Ovary (tissue), 9 donors: ENCODE measurements around the gene AKT3. TPM values are rescaled to one million over a fixed set of nuclear protein-coding genes. Genes with fewer than 3 reads are reported as not detected.

ENCODE experiments used
- DNase-seq, 5 donors: peaks; one replicate each; pipeline ENCODE4 v3.0.0-alpha.2; 2019 to 2020
- H3K27ac ChIP-seq, 2 donors: fragments of 200-600 bp; one replicate each; pipeline versions ENCODE4 v1.5.1 to v1.8.0; 2019 to 2022
- H3K27me3 ChIP-seq: fragments of 200-600 bp; one replicate; pipeline ENCODE4 v1.8.0; 2022
- H3K36me3 ChIP-seq: fragments of 200-600 bp; sonication (generic); one replicate; pipeline ENCODE4 v1.5.1; 2019
- H3K4me1 ChIP-seq: one replicate; pipeline ENCODE4 v1.8.1; 2013; ENCODE audit warnings: mild to moderate bottlenecking, moderate library complexity; ENCODE audit not compliant: insufficient read depth
- H3K4me3 ChIP-seq: fragments of 200-600 bp; sonication (generic); one replicate; pipeline ENCODE4 v1.5.1; 2017
- H3K9me3 ChIP-seq, 2 donors: fragments of 200-600 bp in 1 of 2; sonication (generic) in 1 of 2; one replicate each; pipeline versions ENCODE4 v1.5.1 to v1.8.1; 2013 to 2019; ENCODE audit warnings: mild to moderate bottlenecking in 1 of 2, moderate library complexity in 1 of 2
- EP300 ChIP-seq: sonication (generic); formaldehyde crosslinking; IDR thresholded peaks from one replicate; pipeline ENCODE4 v1.6.1; 2017; ENCODE audit warnings: antibody characterized with exemption
- POLR2A ChIP-seq: fragments of 450-650 bp; IDR thresholded peaks from one replicate; pipeline ENCODE4 v1.6.1; 2017; ENCODE audit warnings: antibody characterized with exemption, mild to moderate bottlenecking, moderate library complexity
- WGBS, 3 donors: extraction: QIAGEN DNeasy Blood & Tissue Kit in 1 of 3; methylation state at CpG; one replicate each; pipeline versions ENCODE4 v1.1.5 to v1.1.7; 2013 to 2017; 5-methylcytosine and 5-hydroxymethylcytosine counted together
- intact Hi-C, 4 donors: fragments of 100-400 bp; cut with DNase I; formaldehyde crosslinking; loops; one replicate each; pipeline versions ENCODE4 v1.11.0 to v1.15.1; 2022 to 2023
- polyA plus RNA-seq, 2 donors: library from polyadenylated mRNA; stranded (reverse); fragments of 200-250 nt in 1 of 2; fragments of 350-450 nt in 1 of 2; fragmentation: Illumina TruSeq in 1 of 2; extraction: RNeasy Lipid Tissue Mini Kit (QIAGEN cat#74804) in 1 of 2; gene quantifications; one replicate each; pipeline ENCODE4 v1.2.3, GENCODE V29; 2013 to 2014
- total RNA-seq, 7 donors: library from RNA; depleted of rRNA in 2 of 7; stranded (reverse); fragments of >200 nt in 2 of 7; fragmentation: NEBNext Ultra II Directional in 3 of 7; extraction: Animal tissue kit (Norgen Biotek cat#: 25700) in 3 of 7; gene quantifications; one replicate each; pipeline versions ENCODE4 v1.1.0 to v1.2.4, GENCODE V29; 2016 to 2023
- TF ChIP-seq, protein P1 (sequence below), 3 donors: fragments of 450-650 bp in 2 of 3; fragments of 200-600 bp in 1 of 3; IDR thresholded peaks; one replicate each; pipeline versions ENCODE4 v1.5.1 to v1.8.0; 2016 to 2022; ENCODE audit warnings: antibody characterized with exemption in 3 of 3, mild to moderate bottlenecking in 1 of 3
- donor health status: DM: no; HTN: no; CAD: no; lungs with moderate emphysema.
- donor health status: DM: no; HTN: no; CAD: no.
- donor health status: Bipolar disorder and iron deficiency.
- donor health status: DM: yes; HTN: yes; CAD: no.
- donor health status: DM: no; HTN: no; CAD: no.
- donor health status: DM: yes; HTN: yes; CAD: no.

The AKT3 gene
- total and polyA plus RNA-seq, 9 donors: 27.2 to 202 (median 111) TPM

DNA sequence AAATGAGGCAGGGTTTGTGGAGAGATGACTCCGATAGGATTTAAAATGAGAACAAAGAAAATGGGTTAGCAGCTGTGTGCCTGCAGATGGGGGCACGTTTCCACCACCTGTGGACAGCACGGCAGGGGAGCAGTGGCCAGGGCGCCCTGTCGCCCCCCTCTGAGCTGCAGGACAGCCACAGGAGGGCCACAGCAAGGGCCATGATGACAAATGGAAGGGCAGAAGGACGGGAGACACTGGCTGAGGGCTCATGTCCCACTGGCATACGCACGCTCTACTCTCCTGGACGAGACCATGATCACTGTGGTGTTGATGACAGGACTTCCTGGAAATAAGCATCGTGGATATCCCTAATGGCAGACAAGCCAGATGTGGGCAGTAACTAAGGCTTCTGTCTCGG lies 353.2 kb downstream of the AKT3 start:
- Histone ChIP-seq H3K27ac (no peak overlapping the region), H3K27me3 (no peaks in the 10 kb centered on the region), H3K4me1 (no peaks in the 10 kb centered on the region), H3K36me3 (no peaks in the 10 kb centered on the region), H3K9me3 (no peaks in the 10 kb centered on the region), H3K4me3 (no peak overlapping the region)
- TF ChIP-seq EP300: no peak
- TF ChIP-seq POLR2A: no peak
- TF ChIP-seq, protein P1, sequence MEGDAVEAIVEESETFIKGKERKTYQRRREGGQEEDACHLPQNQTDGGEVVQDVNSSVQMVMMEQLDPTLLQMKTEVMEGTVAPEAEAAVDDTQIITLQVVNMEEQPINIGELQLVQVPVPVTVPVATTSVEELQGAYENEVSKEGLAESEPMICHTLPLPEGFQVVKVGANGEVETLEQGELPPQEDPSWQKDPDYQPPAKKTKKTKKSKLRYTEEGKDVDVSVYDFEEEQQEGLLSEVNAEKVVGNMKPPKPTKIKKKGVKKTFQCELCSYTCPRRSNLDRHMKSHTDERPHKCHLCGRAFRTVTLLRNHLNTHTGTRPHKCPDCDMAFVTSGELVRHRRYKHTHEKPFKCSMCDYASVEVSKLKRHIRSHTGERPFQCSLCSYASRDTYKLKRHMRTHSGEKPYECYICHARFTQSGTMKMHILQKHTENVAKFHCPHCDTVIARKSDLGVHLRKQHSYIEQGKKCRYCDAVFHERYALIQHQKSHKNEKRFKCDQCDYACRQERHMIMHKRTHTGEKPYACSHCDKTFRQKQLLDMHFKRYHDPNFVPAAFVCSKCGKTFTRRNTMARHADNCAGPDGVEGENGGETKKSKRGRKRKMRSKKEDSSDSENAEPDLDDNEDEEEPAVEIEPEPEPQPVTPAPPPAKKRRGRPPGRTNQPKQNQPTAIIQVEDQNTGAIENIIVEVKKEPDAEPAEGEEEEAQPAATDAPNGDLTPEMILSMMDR (IDR thresholded peaks at IDR 0.05): no peak
- intact Hi-C loops: no loop called here
- DNase-seq: no peak
- 92 to 95% (median 93%) methylated on average over 11 of the region's 11 CpGs for WGBS, 3 donors

DNA sequence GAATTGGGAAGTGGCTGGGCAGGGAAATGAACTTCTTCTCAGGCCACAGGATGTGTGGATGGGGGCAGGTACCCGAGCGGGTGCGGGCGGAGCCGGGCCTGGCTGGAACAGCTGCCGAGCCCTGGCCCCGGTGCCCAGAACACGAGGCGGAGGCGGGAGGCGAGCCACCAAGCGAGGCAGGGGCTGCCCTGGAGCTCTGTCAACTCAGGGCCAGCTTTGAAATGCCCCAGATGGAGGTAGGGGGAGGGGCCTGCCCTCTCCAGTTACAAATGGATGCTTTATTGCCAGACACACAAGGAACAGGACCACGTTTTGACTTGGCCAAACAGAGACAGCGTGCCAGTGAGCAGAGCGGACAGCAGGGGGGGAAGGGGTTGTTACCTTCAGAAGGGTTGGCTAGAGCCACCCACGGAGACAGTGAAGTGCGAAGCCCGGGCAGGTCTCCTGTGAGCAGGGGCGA lies 353.8 kb downstream of the AKT3 start:
- H3K4me3 ChIP-seq: no peak overlapping the region

DNA sequence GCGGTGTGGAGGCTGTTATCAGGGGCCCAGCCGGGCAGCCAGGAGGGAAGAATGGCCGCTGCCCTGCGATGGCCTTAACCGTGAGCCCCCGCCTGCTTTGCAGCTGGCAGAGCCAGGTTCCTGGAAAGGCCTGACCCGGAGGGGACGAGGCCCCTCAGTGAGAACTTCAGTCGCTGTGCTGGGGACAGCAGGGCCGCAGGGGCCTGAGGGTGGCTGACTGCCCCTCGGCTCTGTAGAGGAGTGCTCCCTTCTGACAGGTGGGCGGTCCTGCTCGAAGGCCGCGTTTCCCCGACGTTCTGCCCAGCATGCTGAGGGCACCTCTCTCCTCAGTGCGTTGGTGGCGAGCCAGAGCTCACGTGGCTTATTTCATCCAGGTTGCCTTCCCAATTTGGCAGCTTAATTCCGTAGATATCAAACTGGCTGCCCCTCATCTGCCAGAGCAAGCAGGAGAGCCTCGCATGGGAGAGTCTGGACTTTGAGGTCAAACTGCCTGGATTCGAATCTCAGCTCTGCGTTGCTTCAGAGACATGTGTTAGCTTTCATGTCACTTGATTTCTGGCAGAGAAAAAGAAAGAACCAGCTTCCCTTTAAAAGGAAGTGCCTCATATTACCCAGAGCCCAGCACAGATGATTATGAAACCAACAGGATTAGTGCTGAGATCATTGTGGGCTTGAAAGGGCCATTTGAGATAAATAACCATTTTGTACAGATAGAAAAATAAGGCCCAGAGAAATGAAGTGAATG lies 354.4 kb downstream of the AKT3 start:
- H3K27ac ChIP-seq: no peak overlapping the region
- H3K4me1 ChIP-seq: no peaks in the 10 kb centered on the region
- H3K27me3 ChIP-seq: no peaks in the 10 kb centered on the region
- 84 to 87% (median 87%) methylated on average over 22 to 24 of the region's 24 CpGs for WGBS, 3 donors
- no peaks in the 10 kb centered on the region for H3K9me3 ChIP-seq
- no peak for DNase-seq
- TF ChIP-seq, protein P1 (IDR thresholded peaks at IDR 0.05): no peak
- TF ChIP-seq EP300 (no peak), POLR2A (no peak)
- intact Hi-C loops: no loop called here
- no peaks in the 10 kb centered on the region for H3K36me3 ChIP-seq
- no peak overlapping the region for H3K4me3 ChIP-seq

More for the DNA sequence above, 353.8 kb downstream of the AKT3 start:
- intact Hi-C loops: no loop called here
- Histone ChIP-seq H3K4me1 (no peaks in the 10 kb centered on the region), H3K27me3 (no peaks in the 10 kb centered on the region), H3K36me3 (no peaks in the 10 kb centered on the region), H3K9me3 (no peaks in the 10 kb centered on the region), H3K27ac (no peak overlapping the region)
- DNase-seq: no peak
- 73 to 79% (median 77%) methylated on average over 19 of the region's 19 CpGs for WGBS, 3 donors
- no peak for TF ChIP-seq EP300

DNA sequence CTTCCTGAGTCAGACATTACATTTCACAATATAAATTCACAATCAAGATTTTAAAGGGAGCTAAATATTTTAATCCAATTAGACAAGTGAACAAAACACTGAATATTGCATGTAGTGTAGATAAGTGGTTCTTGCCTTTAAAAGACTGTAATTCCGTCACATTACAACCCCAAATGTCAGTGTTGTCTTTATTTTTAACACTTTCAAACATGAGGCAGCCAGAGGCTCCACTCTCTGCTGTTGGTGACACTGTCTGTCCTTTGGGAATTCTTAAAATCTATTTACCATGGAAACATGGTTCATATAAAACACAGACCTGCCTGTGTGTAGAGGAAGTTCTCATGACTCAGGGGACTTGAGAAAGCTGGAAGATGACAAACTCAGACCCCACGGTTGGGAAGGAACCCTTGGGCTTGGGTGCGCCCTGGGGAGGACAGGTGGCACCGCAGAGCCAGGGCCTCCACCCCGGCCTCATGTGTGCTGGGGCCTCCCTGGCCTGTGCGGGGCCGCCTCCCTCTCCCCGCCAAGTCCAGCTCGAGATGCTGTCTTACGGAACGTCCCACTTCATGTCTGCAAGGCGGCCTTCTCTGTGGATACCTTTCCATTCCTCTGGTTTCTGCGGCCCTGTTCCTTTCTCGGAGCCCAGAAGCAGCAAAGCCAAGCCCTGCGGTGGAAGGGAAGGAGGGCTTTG lies 355.2 kb downstream of the AKT3 start:
- 95 to 96% (median 96%) methylated on average over 15 of the region's 15 CpGs for WGBS, 3 donors
- TF ChIP-seq POLR2A (no peak), EP300 (no peak)
- TF ChIP-seq, protein P1 (IDR thresholded peaks at IDR 0.05): no peak
- Histone ChIP-seq H3K27me3 (no peaks in the 10 kb centered on the region), H3K4me3 (no peak overlapping the region), H3K9me3 (no peaks in the 10 kb centered on the region), H3K27ac (no peak overlapping the region), H3K36me3 (no peaks in the 10 kb centered on the region), H3K4me1 (no peaks in the 10 kb centered on the region)
- intact Hi-C loops: no loop called here
- no peak for DNase-seq
